ENCODE data around the gene HOXA9. TPM values are rescaled to one million over a fixed set of nuclear protein-coding genes. Genes with fewer than 3 reads are reported as not detected.

The HOXA9 gene
- total RNA-seq, 1 donor from 2014 or later, result not detected

GRCh38 chr7:27175626-27176523, 10.5 kb upstream of the HOXA9 start:
- FAIRE-seq, result no peak
- DNase-seq (ENCODE audit: low read depth), result no peak
- Histone ChIP-seq H3K4me3 (ENCODE audit: low read depth, low read length) (no peak overlapping the region), H3K36me3 (ENCODE audit: control insufficient read depth, insufficient read depth, low read length) (no peaks in the 10 kb centered on the region), H3K27me3 (ENCODE audit: control insufficient read depth, insufficient read depth, low read length) (peaks cover 73% of the 10 kb centered on the region)
- no peak for TF ChIP-seq CTCF (IDR thresholded peaks at IDR 0.05; ENCODE audit: insufficient read depth, low read length, severe bottlenecking)

GRCh38 chr7:27174874-27175625, 9.7 kb upstream of the HOXA9 start:
- DNase-seq (ENCODE audit: low read depth), result no peak
- Histone ChIP-seq H3K4me3 (ENCODE audit: low read depth, low read length) (no peak overlapping the region), H3K36me3 (ENCODE audit: control insufficient read depth, insufficient read depth, low read length) (no peaks in the 10 kb centered on the region), H3K27me3 (ENCODE audit: control insufficient read depth, insufficient read depth, low read length) (peaks cover 69% of the 10 kb centered on the region)
- FAIRE-seq, result no peak
- no peak for TF ChIP-seq CTCF (IDR thresholded peaks at IDR 0.05; ENCODE audit: insufficient read depth, low read length, severe bottlenecking)

GRCh38 chr7:27173956-27174873, 8.9 kb upstream of the HOXA9 start, which contains the start of gene HOXA10:
Gene HOXA10 (minus strand): TSS chr7:27174320. CDS start chr7:27174306, 14 bp downstream.
- FAIRE-seq (no peak), DNase-seq (ENCODE audit: low read depth) (no peak)
- peaks cover 70% of the 10 kb centered on the region for H3K27me3 ChIP-seq (ENCODE audit: control insufficient read depth, insufficient read depth, low read length)
- no peak within 1 kb of the TSS for H3K4me3 ChIP-seq (ENCODE audit: low read depth, low read length)
- H3K36me3 ChIP-seq (ENCODE audit: control insufficient read depth, insufficient read depth, low read length), result no peaks in the 10 kb centered on the region
- no peak for TF ChIP-seq CTCF (IDR thresholded peaks at IDR 0.05; ENCODE audit: insufficient read depth, low read length, severe bottlenecking)

GRCh38 chr7:27173511-27173955, 8.2 kb upstream of the HOXA9 start:
- peaks cover 72% of the 10 kb centered on the region for H3K27me3 ChIP-seq (ENCODE audit: control insufficient read depth, insufficient read depth, low read length)
- no peak for TF ChIP-seq CTCF (IDR thresholded peaks at IDR 0.05; ENCODE audit: insufficient read depth, low read length, severe bottlenecking)
- H3K4me3 ChIP-seq (ENCODE audit: low read depth, low read length), result no peak overlapping the region
- DNase-seq (ENCODE audit: low read depth), result no peak
- no peak for FAIRE-seq
- H3K36me3 ChIP-seq (ENCODE audit: control insufficient read depth, insufficient read depth, low read length), result no peaks in the 10 kb centered on the region

- FAIRE-seq, result no peak
- H3K27me3 ChIP-seq (ENCODE audit: control insufficient read depth, insufficient read depth, low read length), result peaks cover 74% of the 10 kb centered on the region
Measured at GRCh38 chr7:27172823-27173510, 7.6 kb upstream of the HOXA9 start.

More at GRCh38 chr7:27172823-27173510, 7.6 kb upstream of the HOXA9 start:
- no peak for TF ChIP-seq CTCF (IDR thresholded peaks at IDR 0.05; ENCODE audit: insufficient read depth, low read length, severe bottlenecking)
- no peak for DNase-seq (ENCODE audit: low read depth)
- H3K4me3 ChIP-seq (ENCODE audit: low read depth, low read length), result no peak overlapping the region
- H3K36me3 ChIP-seq (ENCODE audit: control insufficient read depth, insufficient read depth, low read length), result no peaks in the 10 kb centered on the region

Data from bronchial epithelial cell (primary cell).